ENCODE data around the gene HOXB3.

DNA sequence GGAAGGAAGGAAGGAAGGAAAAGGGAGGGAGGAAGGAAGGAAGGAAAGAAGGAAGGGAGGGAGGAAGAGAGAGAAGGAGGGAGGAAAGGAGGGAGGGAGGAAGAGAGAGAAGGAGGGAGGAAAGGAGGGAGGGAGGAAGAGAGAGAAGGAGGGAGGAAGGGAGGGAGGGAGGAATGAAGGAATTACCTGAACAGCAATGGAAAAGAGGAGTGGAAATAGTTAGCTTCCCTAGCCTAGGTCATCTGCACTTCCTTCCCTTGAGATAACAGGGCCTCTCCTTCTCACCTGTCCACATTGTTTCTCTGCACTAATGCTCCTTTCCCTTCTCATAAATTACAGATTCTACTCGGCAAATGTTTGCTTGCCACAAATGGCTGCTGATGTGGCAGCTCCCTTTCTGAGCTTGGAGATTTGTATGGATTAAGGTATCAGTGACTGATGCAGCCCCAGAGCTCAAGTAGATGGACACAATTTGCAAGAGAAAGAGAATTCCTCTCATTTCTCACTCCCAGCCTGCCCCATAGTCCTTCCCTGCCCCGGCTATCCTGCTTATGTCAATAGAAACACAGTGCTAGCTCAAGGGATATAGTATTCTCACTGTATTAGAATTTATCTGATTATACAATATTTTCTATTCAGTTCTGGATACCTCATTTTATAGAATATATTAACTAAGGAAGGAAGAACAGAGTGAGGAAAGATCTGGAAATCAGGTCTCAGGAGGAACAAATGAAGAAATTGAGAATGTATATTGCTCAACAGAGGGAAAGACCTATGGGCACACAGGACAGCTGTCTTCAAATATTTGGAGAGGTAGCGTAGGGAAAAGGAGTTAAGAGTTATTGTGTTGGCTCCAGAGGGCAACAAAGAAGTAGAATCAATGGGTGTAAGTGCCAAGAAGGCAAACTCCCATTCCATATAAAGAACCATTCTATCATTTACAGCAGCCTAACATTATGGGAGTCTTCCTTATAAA lies 73.8 kb downstream of the HOXB3 start:
- TF ChIP-seq, protein P1, sequence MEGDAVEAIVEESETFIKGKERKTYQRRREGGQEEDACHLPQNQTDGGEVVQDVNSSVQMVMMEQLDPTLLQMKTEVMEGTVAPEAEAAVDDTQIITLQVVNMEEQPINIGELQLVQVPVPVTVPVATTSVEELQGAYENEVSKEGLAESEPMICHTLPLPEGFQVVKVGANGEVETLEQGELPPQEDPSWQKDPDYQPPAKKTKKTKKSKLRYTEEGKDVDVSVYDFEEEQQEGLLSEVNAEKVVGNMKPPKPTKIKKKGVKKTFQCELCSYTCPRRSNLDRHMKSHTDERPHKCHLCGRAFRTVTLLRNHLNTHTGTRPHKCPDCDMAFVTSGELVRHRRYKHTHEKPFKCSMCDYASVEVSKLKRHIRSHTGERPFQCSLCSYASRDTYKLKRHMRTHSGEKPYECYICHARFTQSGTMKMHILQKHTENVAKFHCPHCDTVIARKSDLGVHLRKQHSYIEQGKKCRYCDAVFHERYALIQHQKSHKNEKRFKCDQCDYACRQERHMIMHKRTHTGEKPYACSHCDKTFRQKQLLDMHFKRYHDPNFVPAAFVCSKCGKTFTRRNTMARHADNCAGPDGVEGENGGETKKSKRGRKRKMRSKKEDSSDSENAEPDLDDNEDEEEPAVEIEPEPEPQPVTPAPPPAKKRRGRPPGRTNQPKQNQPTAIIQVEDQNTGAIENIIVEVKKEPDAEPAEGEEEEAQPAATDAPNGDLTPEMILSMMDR (IDR thresholded peaks at IDR 0.05), result no peak
- TF ChIP-seq EZH2 (IDR thresholded peaks at IDR 0.05), result no peak
- TF ChIP-seq EZH2phosphoT487 (IDR thresholded peaks at IDR 0.05), result no peak

Measured in neural progenitor cell (in vitro differentiated cells).